DMS53 treated with DMSO at 0.1 percent for 48 hours (cell line): Measurements from ENCODE around the gene RFK.
"Not testable (repeated sequence)": the region's sequence is repeated elsewhere in the genome, so short reads cannot be mapped to it uniquely, and the experiment has no call there.

Experiments
- DNase-seq: peaks from one replicate; lab custom pipeline; 2025; ENCODE audit not compliant: unreplicated experiment; lab: John Stamatoyannopoulos, UW

RFK gene

DNA sequence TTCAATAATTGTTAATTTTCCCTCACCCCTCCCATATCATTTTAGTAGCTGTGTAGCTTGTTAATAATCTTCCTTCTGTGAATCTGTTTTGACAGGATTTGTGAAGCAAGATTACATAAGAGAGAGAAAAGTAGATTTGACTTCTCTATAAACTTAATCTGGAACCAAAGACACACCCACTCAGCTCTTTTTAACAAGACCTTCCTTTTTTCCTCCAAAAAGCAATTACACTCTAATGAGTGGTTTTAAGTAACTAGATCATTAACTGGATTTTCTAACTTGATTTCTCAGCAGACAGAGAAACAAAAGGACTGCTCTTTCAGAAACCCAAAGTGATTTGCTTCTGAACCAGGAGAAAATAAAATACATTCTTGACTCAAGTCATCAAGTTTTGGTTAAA, 21.9 kb downstream of the RFK start:
- no peak for DNase-seq

DNA sequence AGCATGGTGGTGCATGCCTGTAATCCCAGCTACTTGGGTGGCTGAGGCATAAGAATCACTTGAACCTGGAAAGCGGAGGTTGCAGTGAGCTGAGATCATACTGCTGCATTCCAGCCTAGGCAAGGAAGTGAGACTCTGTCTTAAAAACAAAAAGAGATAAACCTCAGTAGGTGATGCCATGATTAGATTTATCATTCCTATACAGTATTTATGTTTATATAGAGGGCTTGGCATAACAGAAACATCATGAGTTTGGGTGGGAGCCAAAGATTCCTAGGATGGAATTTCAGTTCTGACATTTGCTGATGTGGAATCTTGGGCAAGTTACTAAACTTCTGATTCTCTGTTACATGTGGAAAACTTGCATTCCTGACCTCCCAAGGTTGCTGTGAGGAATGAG, 22.3 kb downstream of the RFK start:
- no peak for DNase-seq

DNA sequence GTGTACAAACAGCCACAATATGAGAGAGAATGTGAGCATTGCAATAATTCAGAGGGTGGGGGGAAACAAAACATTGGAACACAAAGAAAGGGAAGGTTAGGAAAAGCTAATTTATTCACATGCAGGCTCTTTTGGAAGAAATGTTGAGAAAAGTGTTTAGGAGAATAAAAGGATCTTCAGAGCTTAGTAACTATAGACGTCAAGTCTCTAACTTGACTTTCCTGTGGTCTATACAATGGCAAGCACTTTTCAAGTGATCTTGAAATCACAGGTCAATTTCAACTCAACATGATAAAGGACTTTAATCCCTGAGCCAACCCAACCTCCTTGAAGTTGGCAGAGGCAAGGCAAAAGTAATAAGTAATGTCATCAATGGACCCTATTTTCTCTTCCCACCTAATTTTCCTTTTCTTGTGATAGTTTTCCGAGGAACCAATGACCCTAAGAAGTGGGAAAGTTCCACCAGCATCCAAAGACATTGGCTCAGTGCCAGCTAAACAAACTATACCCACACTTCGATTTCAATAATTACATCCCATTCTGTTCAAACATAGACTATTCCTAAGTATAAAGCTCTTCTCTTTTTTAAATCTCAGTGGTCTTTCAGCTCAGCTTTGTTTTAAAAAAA, 23.7 kb downstream of the RFK start:
- no peak for DNase-seq

DNA sequence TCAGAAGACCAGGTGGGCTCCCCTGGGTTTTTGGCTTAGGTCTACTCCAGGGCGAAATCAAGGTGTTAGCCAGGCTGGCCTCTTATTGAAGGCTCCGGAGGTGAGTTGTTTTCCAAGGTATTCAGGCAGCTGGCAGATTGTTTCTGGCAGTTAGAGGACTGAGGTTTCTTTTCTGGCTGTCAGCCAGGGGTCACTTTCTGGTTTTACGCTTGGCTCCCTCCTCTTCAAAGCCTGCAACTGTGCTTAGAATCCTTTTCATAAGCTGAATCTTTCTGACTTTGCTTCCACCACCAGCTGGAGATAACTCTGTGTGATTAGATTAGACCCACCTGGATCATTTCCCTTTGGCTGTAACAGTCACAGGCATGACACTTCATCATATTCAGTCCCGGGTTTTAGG, 24.6 kb downstream of the RFK start:
- DNase-seq: peak; percentile 61

DNA sequence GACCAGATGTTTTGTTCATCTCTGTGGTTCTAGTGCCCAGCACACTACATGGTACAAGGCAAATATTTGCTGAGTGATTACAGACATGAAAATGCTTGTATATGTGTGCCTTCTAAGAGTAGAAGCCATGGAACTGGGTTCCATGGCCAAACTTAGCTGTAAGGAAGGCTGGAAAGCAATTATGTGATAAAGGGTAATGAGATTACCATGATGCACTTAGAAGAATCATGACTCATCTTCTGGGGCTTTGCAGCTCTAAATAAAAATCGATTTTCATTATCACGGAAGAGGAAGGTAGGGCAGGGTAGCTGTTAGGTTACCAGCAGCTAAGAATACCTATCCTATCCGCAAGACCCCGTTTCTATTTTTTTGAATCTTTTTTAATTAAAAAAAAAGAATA, 28.0 kb downstream of the RFK start:
- DNase-seq: peak; percentile 8

DNA sequence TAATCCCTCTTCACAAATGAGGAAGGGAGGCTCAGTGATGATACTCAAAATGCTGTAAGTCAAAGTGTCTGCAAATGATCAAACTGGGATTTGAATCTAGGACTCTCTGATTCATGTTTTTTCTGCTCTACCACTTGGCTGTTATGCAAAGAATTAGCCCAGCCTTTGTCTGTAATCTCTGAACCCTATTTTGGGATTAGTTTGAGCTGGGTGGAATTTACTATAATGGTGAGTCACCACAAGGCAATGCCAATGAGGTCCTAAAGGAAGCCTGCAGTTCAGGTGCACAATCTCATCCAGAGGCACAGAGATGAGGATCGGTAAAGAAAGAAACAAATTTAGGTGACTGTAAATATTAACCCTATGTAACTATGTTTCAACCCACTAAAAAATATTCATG, 29.2 kb downstream of the RFK start:
- peak; percentile 1 for DNase-seq

DNA sequence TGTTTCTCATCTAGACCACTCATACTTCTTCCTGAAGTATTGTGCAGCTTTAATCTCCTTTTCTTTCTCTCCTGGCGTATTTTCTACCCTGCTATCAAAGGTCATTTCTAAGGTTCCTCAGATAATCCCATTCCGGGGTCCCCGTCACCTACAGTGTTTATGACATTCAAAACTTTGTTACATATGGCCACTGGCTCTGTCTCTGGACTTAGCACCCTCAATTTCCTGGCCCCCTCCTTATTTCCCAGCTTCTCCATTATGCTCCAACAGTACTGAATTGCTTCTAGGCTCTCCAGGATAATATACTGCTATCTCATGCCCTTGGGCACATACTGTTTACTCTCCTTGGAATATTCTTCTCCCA, 31.2 kb downstream of the RFK start:
- no peak for DNase-seq

DNA sequence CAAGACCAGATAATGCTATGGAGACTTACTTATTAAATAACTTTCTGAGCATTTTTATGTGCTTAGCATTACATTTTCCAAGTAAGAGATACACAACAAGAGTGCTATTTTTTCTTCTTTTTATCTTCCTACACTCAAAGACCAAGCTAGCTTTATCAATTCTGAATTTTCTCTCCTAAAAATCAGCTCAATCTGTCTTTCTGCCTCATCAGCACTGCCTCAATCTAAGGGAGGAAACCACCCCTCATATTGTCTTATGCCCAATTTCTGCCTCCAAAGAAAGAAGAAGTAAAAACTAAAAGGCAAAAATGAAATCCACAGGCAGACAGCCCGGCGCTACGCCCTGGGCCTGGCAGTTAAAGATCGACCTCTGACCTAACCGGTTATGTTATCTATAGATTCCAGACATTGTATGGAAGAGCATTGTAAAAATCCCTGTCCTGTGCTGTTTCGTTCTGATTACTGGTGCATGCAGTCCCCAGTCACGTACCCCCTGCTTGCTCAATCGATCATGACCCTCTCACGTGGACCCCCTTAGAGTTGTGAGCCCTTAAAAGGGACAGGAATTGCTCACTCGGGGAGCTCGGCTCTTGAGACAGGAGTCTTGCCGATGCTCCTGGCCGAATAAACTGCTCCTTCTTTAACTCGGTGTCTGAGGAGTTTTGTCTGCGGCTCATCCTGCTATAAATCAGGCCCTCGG, 31.7 kb downstream of the RFK start:
- not testable (repeated sequence) for DNase-seq

DNA sequence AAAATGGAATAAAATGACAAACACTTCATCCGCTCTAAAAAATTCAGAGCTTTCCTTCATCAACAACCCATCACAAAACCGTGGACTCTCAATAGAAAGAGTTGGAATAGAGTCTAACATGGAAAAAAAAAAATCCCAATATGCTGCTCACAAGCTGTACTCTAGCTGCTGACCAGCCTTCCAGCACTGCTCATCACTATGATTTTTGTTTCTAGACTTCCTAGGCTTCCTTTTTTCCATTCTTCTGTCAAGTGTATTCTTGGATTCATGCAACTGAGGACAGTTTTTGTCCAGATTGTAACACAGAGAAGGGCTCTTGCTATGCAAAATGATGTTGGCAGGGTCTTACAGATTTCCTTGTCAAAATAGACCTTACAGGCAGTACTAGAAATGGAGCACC, 34.5 kb downstream of the RFK start:
- DNase-seq: no peak

DNA sequence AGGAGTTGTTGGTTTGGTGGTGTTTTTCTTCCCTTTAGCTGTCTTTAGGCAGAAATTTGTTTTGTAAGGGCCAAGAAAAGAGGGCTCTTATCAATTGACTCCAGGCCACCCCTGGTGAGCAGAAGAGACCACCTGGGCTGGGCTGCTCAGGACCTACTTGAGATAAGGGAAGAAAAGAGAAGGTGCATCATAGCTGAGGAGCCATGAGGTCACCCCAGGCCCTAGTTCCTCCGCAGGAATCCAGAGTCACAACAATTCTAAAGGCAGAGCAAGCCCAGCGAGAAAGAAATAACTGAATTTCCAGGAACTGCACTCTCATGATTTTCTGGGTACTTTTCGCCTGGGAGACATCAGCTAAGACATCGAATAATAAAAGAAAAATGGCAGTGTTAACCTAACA, 34.9 kb downstream of the RFK start:
- no peak for DNase-seq

DNA sequence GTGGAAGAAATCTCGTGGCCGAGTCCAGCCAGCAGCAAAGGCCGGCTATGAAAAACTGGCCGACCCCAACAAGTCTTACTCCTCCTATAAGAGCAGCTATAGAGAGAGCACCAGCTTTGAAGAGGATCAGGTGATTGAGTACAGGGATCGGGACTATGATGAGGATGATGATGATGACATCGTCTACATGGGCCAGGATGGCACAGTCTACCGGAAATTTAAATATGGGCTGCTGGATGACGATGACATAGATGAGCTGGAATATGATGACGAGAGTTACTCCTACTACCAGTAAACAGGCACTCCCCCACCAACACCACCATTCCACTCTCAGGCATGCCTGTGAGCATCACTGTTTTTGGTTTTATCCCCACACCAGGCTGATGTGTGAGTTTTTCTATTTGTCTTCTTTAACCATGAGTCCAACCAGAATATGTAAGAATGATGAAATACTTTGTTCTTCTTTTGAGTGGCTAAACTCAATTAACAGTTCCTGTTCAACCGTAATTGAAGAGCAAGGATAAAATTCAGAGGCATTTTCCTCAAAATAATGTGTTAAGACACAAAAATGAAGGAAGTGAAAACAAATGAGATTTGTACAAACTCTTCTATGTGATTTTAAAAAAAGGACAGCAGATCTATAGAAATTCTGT, 35.5 kb downstream of the RFK start:
- DNase-seq: no peak

DNA sequence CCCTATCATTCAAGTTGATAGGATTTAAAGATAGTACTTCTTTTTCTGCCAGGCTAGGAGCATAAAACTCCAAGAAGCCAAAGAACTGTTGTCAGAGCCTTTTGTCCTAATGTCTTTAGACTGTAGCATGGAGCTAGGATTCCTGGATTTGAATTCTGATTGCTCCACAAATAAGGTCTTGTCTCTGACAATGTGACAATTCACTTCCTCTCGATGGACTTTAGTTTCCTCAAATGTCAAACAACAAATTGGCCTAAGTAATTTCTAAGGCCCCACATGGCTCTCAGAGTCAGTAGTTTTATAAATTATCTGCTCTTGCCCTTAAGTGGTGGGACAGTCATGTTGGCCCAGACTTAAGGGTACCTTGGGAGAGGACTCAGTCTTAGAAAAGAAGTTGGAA, 36.7 kb downstream of the RFK start:
- no peak for DNase-seq

DNA sequence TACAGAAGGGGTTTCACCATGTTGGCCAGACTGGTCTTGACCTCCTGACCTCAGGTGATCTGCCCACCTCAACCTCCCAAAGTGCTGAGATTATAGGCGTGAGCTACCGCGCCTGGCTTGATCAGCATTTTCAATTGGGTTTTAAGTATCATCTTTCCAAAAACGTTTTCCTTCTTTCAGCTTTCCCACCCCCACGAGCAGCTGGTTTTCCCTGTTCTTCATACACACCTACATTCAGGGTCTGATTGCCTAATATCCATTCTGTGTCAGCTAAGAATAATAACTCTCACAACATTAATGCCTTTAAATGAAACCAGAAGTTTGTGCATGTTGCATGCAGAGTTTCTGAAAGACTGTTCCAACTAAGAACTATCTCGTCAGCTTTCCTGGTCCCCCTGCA, 38.3 kb downstream of the RFK start:
- DNase-seq: no peak

DNA sequence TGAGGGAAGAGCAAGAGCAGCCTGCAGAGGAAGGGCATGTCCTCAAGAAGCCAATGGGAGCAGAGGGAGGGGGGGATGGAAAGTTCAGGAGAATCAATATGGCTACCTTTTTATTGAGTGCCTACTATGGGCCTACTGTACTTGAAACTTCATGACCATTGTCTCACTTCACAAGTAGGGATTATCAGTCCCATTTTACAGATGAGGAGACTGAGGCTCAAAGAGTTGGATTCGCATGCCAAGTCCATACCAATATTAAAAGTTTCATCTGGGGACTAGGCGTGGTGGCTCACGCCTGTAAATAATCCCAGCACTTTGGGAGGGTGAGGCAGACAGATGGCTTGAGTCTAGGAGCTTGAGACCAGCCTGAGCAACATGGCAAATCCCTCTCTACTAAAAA, 40.0 kb downstream of the RFK start:
- DNase-seq: no peak

DNA sequence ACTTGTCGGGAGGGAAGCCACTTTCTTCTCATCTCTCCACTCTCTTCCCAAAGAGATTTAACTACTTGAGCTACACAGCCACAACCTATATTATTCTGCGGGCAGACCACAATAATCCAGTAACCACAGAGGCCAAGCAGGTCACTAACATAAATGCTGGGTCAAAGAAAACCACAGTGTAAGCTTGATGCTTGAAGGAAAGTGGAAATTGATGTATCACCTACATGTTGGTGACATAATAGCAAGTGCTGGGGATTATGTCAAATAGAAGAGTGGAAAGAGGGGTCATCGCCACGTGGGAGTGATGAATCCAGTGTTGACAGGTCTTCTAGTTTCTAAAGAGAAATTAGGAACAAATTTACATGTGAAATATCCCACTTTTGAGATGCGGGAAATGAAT, 40.9 kb downstream of the RFK start:
- DNase-seq: no peak

DNA sequence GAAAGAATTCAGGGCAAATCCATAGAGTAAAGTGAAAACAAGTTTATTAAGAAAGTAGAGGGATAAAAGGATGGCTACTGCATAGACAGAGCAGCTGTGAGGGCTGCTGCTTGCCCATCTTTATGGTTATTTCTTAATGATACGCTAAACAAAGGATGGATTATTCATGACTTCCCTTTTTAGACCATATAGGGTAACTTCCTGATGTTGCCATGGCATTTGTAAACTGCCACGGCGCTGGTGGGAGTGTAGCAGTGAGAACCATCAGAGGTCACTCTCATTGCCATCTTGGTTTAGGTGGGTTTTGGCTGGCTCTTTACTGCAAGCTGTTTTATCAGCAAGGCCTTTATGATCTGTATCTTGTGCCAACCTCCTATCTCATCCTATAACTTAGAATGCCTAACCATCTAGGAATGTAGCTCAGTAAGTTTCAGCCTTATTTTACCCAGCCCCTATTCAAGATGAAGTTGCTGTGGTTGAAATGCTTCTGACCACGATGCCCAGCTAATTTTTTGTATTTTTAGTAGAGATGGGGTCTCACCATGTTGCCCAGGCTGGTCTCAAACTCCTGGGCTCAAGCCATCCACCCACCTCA, 42.1 kb downstream of the RFK start:
- no peak for DNase-seq

DNA sequence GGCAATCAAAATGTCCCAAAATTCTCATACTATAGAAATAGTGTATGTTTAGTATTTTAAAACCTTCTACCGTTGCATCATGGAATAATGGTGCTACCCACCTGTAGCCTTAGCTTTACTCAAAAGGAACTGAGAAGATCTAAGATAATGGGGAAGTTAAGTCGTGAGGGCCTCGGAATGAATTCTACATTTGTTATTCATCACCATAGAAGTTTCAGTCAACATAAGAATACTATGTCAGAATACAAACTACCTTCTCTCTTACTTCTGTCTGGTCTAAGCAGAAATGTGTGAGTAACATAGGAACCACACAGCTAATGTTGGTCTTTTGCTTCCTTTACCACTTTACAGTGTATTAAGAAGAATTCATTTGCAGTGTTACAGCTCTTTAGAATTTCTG, 43.2 kb downstream of the RFK start:
- DNase-seq: no peak

DNA sequence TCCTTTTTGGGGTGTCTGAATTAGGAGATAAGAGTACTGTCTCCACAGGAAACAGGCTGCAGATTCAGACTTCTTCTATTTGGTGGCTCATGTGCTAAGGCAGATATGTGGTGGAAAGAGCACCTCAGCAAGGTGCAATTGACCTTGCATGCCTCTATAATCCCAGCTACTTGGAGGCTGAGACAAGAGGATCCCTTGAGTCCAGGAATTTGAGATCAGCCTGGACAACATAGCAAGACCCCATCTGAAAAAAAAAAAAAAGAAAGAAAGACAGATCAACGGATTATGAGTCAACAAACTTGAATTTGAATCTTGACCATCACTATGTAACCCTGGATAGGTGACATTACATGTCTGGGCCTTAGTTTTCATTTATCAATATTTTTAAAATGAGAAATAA, 44.4 kb downstream of the RFK start:
- no peak for DNase-seq

DNA sequence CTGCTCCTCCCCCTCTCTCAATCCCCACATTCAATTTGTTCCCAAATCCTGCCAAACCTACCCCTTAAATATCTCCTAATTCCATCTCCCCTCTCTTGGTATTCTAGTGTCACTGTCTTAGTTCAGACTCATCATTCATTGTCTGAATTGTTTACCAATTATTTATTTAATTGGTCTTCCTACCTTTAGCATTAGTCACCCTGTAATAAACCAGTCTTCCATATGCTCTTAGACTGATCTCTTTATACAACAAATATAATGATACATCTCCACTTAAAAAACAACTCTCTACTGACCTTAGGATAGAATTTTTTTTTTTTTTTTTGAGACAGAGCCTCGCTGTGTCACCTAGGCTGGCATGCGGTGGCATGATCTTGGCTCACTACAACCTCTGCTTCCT, 51.4 kb downstream of the RFK start:
- no peak for DNase-seq

DNA sequence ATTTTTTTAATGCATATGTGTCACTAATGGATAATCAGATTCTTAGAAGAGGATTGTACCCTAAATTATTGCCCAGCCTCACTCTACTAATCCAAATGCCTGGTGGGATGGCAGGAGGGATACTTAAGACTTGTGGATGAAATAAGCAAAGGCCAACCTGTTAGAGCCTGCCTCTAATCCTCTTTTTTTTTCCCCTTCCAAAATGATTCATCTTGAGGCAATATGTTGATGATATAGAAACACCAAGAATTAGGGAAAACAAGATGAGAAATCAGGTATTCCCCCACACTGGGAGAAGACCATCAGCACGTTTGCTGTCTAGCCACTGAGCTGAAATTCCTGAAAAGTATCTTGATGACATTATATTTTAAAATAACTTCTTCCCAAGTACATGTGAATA, 52.0 kb downstream of the RFK start:
- DNase-seq: no peak

DNA sequence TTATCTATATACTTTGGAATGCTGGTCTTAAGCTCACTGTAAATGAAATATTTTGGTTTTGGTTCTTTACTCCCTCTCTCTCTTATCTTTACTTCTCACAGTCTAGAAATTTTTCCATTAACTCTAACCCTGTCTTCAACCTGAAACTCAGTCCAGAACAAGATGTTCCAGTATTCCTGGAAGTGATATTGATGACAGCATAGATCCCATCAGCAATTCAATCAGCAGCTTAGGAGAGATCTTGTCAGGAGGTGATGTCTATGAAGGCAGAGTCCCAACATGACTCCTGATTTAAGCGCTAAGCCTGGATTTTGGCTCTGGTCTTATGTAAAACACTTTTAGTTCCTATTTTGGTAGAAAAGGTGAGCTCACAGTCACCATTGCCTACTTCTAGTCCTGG, 52.6 kb downstream of the RFK start:
- no peak for DNase-seq

DNA sequence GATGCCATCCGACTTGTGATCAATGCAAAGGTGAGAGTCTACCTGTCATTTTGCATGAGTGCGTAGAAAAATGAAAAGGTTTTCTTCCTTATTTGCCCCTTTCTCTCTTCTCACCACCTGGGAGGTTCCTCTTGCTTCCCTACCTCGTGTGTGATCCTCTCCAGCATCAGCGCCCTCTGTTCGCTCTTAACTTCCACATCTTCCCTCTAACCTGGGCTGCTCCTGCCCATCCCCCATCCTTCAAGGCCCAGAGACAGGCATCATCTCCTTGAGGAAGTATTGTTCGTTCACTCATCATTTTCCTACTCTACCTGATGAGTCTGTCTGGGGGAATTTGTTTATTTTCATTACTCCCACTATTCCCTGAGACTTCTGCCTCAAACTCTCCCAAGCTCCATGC, 55.8 kb downstream of the RFK start:
- DNase-seq: no peak
